Peyer's patch (tissue), 4 donors: ENCODE results near the gene ADRM1.

Source experiments
- POLR2A ChIP-seq, 2 donors: fragments of 450-650 bp; IDR thresholded peaks; one replicate each; pipeline ENCODE4 v1.5.1; 2017; ENCODE audit warnings: antibody characterized with exemption in 2 of 2, mild to moderate bottlenecking in 2 of 2, moderate library complexity in 2 of 2
- TF ChIP-seq, protein P1 (sequence below), 6 experiments: fragments of 450-650 bp in 4 of 6; fragments of 200-600 bp in 2 of 6; sonication (generic) in 1 of 6; IDR thresholded peaks; one replicate each; pipeline ENCODE4 v1.5.1; 2017 to 2019; ENCODE audit warnings: antibody characterized with exemption in 6 of 6, mild to moderate bottlenecking in 3 of 6, moderate library complexity in 1 of 6

DNA sequence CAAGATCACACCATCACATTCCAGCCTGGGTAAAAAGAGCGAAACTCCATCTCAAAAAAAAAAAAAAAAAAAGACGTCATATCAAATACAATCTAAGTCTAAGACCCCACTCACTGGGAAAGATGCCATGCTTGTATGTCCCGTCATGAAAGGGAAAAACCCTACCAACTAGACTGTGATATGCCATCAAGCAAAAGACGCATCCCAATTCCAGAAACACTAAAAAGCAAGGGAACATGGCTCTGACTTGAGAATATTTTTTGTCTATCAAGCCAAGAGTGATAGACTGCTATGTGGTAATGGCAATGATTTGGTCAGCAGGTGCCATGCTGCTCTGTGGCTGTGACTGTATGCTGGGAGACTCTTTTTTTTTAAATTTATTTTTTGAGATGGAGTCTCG is 41.3 kb downstream of the ADRM1 start:
- TF ChIP-seq, protein P1, sequence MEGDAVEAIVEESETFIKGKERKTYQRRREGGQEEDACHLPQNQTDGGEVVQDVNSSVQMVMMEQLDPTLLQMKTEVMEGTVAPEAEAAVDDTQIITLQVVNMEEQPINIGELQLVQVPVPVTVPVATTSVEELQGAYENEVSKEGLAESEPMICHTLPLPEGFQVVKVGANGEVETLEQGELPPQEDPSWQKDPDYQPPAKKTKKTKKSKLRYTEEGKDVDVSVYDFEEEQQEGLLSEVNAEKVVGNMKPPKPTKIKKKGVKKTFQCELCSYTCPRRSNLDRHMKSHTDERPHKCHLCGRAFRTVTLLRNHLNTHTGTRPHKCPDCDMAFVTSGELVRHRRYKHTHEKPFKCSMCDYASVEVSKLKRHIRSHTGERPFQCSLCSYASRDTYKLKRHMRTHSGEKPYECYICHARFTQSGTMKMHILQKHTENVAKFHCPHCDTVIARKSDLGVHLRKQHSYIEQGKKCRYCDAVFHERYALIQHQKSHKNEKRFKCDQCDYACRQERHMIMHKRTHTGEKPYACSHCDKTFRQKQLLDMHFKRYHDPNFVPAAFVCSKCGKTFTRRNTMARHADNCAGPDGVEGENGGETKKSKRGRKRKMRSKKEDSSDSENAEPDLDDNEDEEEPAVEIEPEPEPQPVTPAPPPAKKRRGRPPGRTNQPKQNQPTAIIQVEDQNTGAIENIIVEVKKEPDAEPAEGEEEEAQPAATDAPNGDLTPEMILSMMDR (IDR thresholded peaks at IDR 0.05), result no peak
- TF ChIP-seq POLR2A (IDR thresholded peaks at IDR 0.05), result no peak
